ENCODE data around the gene PIGK. TPM values are rescaled to one million over a fixed set of nuclear protein-coding genes. Genes with fewer than 3 reads are reported as not detected.
"Not testable (repeated sequence)": the region's sequence is repeated elsewhere in the genome, so short reads cannot be mapped to it uniquely, and the experiment has no call there.

PIGK gene
- total RNA-seq, 4 donors from 2014 or later = 1.1 to 14.1 (median 8.3) TPM

DNA sequence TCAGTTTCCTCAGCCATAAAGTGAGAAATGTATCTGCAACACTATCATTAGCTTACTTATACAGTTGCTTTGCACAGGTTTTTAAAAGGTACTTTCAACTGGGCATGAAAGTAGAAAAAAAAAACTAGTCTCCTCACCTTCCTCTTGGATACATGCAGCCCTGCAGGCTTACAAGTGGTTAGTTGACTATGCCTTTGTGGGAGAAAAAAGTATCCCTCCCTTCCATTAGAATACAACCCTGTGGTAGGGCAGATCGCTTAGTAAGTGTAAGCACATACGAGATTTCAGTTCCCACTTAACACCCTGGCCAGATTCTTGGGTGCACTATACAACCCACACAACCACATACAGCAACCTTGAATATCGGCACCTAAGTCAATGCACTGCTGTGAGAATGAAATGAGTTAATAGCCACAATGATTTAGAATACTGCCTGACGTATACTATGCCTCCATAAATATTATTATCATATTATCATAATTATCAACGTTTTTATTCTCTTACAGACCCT, 54.7 kb downstream of the PIGK start:
- no peak overlapping the region for H3K27ac ChIP-seq
- intact Hi-C loops (cut with DNase I; ENCODE audit: low total_unique reads) = no loop called here
- in situ Hi-C loops (cut with MboI; ENCODE audit: low pct_ligation_motif_present in 1 of 4, low pct_unique_long_range_greater_than_20kb in 1 of 4, low sequenced_read_pairs in 3 of 4) = loop anchor here in 1 of 4 donors (25.0 kb wide), 1 partner anchor 373 kb away; no protein-coding TSS in a partner anchor
- H3K36me3 ChIP-seq = peaks cover 0 to 6% (median 2%) of the 10 kb centered on the region in 4 donors
- H3K4me3 ChIP-seq = no peak overlapping the region
- DNase-seq = no peak
- TF ChIP-seq POLR2AphosphoS5 (IDR thresholded peaks at IDR 0.05) = no peak
- TF ChIP-seq, protein P1, sequence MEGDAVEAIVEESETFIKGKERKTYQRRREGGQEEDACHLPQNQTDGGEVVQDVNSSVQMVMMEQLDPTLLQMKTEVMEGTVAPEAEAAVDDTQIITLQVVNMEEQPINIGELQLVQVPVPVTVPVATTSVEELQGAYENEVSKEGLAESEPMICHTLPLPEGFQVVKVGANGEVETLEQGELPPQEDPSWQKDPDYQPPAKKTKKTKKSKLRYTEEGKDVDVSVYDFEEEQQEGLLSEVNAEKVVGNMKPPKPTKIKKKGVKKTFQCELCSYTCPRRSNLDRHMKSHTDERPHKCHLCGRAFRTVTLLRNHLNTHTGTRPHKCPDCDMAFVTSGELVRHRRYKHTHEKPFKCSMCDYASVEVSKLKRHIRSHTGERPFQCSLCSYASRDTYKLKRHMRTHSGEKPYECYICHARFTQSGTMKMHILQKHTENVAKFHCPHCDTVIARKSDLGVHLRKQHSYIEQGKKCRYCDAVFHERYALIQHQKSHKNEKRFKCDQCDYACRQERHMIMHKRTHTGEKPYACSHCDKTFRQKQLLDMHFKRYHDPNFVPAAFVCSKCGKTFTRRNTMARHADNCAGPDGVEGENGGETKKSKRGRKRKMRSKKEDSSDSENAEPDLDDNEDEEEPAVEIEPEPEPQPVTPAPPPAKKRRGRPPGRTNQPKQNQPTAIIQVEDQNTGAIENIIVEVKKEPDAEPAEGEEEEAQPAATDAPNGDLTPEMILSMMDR (IDR thresholded peaks at IDR 0.05) = no peak
- no peak for TF ChIP-seq EP300 (IDR thresholded peaks at IDR 0.05; ENCODE audit: low read depth)
- WGBS, 2 donors (ENCODE audit: low coverage in 1 of 2) = 88 to 93% methylated on average over 5 of the region's 5 CpGs
- H3K9me3 ChIP-seq = no peaks in the 10 kb centered on the region
- no peaks in the 10 kb centered on the region for H3K4me1 ChIP-seq
- H3K27me3 ChIP-seq = no peaks in the 10 kb centered on the region

DNA sequence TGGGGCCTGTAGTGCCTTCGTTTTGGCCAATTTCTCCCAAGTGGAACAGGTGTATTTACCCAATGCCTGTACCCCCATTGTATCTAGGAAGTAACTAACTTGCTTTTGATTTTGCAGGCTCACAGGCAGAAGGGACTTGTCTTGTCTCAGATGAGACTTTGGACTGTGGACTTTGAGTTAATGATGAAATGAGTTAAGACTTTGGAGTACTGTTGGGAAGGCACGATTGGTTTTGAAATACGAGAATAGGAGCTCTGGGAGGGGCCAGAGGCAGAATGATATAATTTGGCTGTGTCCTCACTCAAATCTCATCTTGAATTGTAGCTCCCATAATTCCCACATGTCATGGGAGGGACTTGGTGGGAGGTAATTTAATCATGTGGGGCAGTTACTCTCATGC, 59.5 kb downstream of the PIGK start:
- H3K9me3 ChIP-seq; H3K27ac ChIP-seq; H3K27me3 ChIP-seq; DNase-seq; H3K4me3 ChIP-seq; intact Hi-C loops (cut with DNase I; ENCODE audit: low total_unique reads); H3K4me1 ChIP-seq: not testable (repeated sequence)
- peaks cover 0 to 10% (median 3%) of the 10 kb centered on the region in 4 donors for H3K36me3 ChIP-seq
- in situ Hi-C loops (cut with MboI; ENCODE audit: low pct_ligation_motif_present in 1 of 4, low pct_unique_long_range_greater_than_20kb in 1 of 4, low sequenced_read_pairs in 3 of 4) = loop anchor here in 2 of 4 donors (10.0 to 25.0 kb wide), 2 partner anchors 375 to 378 kb away; no protein-coding TSS in a partner anchor
- WGBS, 2 donors (ENCODE audit: low coverage in 1 of 2) = 92% methylated on average over 3 of the region's 3 CpGs; no CpG with 5 or more reads in 1 of the 2 donors

DNA sequence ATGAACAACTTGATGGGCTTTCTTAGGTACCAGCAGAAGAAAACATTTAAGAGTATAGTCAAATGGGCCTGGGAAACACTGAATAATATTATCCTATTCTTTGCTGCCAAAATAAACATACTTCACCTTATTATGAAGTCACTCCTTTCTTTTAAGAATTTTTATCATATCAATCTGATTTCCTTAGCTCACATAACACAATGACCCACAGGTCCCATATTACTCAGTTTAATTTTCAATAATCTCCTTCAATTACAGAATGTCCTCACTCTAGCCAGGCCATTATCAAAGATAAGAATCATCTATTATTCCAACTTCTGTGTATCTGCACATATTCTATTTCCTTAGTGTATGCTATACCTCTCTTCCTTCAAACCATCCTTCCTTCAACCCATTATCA, 63.0 kb downstream of the PIGK start:
- Histone ChIP-seq H3K9me3 (peaks cover 0 to 3% of the 10 kb centered on the region in 2 donors), H3K27me3 (no peaks in the 10 kb centered on the region), H3K36me3 (peaks cover 0 to 10% (median 3%) of the 10 kb centered on the region in 4 donors), H3K4me1 (no peaks in the 10 kb centered on the region), H3K27ac (no peak overlapping the region), H3K4me3 (no peak overlapping the region)
- DNase-seq = no peak
- TF ChIP-seq EP300 (IDR thresholded peaks at IDR 0.05; ENCODE audit: low read depth) = no peak
- TF ChIP-seq POLR2AphosphoS5 (IDR thresholded peaks at IDR 0.05) = no peak
- TF ChIP-seq POLR2A (IDR thresholded peaks at IDR 0.05) = no peak
- TF ChIP-seq, protein P1 (IDR thresholded peaks at IDR 0.05) = no peak
- intact Hi-C loops (cut with DNase I; ENCODE audit: low total_unique reads) = no loop called here
- in situ Hi-C loops (cut with MboI; ENCODE audit: low pct_ligation_motif_present in 1 of 4, low pct_unique_long_range_greater_than_20kb in 1 of 4, low sequenced_read_pairs in 3 of 4) = loop anchor here in 2 of 4 donors (10.0 to 25.0 kb wide), 2 partner anchors 379 to 381 kb away; no protein-coding TSS in a partner anchor

- Histone ChIP-seq H3K27ac (no peak overlapping the region), H3K9me3 (no peaks in the 10 kb centered on the region), H3K4me1 (no peaks in the 10 kb centered on the region), H3K4me3 (no peak overlapping the region), H3K36me3 (no peaks in the 10 kb centered on the region), H3K27me3 (no peaks in the 10 kb centered on the region)
- intact Hi-C loops (cut with DNase I; ENCODE audit: low total_unique reads) (no loop called here), in situ Hi-C loops (cut with MboI; ENCODE audit: low pct_ligation_motif_present in 1 of 4, low pct_unique_long_range_greater_than_20kb in 1 of 4, low sequenced_read_pairs in 3 of 4) (loop anchor here (25.0 kb wide), 1 partner anchor 984 kb away; no protein-coding TSS in a partner anchor)
- WGBS, 2 donors (ENCODE audit: low coverage in 1 of 2) = 91 to 96% methylated on average over 5 of the region's 5 CpGs
- TF ChIP-seq, protein P1 (IDR thresholded peaks at IDR 0.05) = no peak
- TF ChIP-seq POLR2AphosphoS5 (IDR thresholded peaks at IDR 0.05) = no peak
- TF ChIP-seq POLR2A (IDR thresholded peaks at IDR 0.05) = no peak
- no peak for TF ChIP-seq EP300 (IDR thresholded peaks at IDR 0.05; ENCODE audit: low read depth)
- DNase-seq = no peak
Observed at GRCh38 chr1:77146270-77146669, 73.0 kb downstream of the PIGK start.
